Kidney (tissue), 14 donors: Measurements from ENCODE around the gene SPTAN1. TPM values are rescaled to one million over a fixed set of nuclear protein-coding genes. Genes with fewer than 3 reads are reported as not detected.

ENCODE experiments used
- DNase-seq, 5 donors: peaks; one replicate each; pipeline ENCODE4 v3.0.0-alpha.2; 2013 to 2020
- FAIRE-seq: peaks from 2 replicates; lab custom pipeline; 2012; peaks lifted over from hg19 to GRCh38; lab: Jason Lieb, UNC
- H3K27ac ChIP-seq, 2 donors: one replicate each; pipeline ENCODE4 v1.7.0; 2013; ENCODE audit warnings: low read depth in 2 of 2, low read length in 2 of 2, inconsistent platforms in 1 of 2
- H3K27me3 ChIP-seq: one replicate; pipeline ENCODE4 v1.7.1; 2013; ENCODE audit warnings: low read length, inconsistent platforms; ENCODE audit not compliant: control insufficient read depth, insufficient read depth
- H3K36me3 ChIP-seq, 3 donors: one replicate each; pipeline versions ENCODE4 v1.7.0 to v1.7.1; 2013; ENCODE audit warnings: low read length in 3 of 3, control low read depth in 1 of 3, inconsistent platforms in 1 of 3; ENCODE audit not compliant: insufficient read depth in 3 of 3, control insufficient read depth in 2 of 3
- H3K4me1 ChIP-seq, 3 donors: one replicate each; pipeline versions ENCODE4 v1.7.0 to v1.7.1; 2013; ENCODE audit warnings: low read length in 3 of 3, inconsistent platforms in 1 of 3, low read depth in 1 of 3; ENCODE audit not compliant: control insufficient read depth in 2 of 3, insufficient read depth in 2 of 3
- H3K4me3 ChIP-seq, 3 donors: one replicate each; pipeline versions ENCODE4 v1.7.0 to v1.8.1; 2013; ENCODE audit warnings: low read length in 3 of 3, control low read depth in 1 of 3, inconsistent platforms in 1 of 3
- H3K9ac ChIP-seq, 3 donors: one replicate each; pipeline versions ENCODE4 v1.7.0 to v1.7.1; 2013; ENCODE audit warnings: low read length in 3 of 3, control low read depth in 1 of 3, inconsistent platforms in 1 of 3
- H3K9me3 ChIP-seq, 3 donors: one replicate each; pipeline versions ENCODE4 v1.7.0 to v1.7.1; 2013; ENCODE audit warnings: low read length in 3 of 3, control low read depth in 1 of 3, inconsistent platforms in 1 of 3; ENCODE audit not compliant: control insufficient read depth in 2 of 3, insufficient read depth in 1 of 3
- CTCF ChIP-seq: IDR thresholded peaks from 3 replicates; pipeline ENCODE4 v1.5.1; 2012; ENCODE audit warnings: mild to moderate bottlenecking, moderate library complexity, borderline replicate concordance; ENCODE audit not compliant: insufficient read depth; ENCODE audit errors: extremely low read depth
- intact Hi-C: fragments of 100-400 bp; cut with DNase I; formaldehyde crosslinking; loops from one replicate; pipeline ENCODE4 v1.11.1; 2022
- polyA plus RNA-seq: library from polyadenylated mRNA; stranded (reverse); fragments of 350-450 nt; fragmentation: Illumina TruSeq; extraction: RNeasy Lipid Tissue Mini Kit (QIAGEN cat#74804); gene quantifications from one replicate; pipeline ENCODE4 v1.2.3, GENCODE V29; 2014; ENCODE audit warnings: low read depth, low replicate concordance; ENCODE audit not compliant: insufficient read depth
- total RNA-seq: library from RNA; stranded (reverse); fragmentation: NEBNext Ultra II Directional; extraction: Animal tissue kit (Norgen Biotek cat#: 25700); gene quantifications from one replicate; pipeline ENCODE4 v1.2.1, GENCODE V29; 2021
- donor health status: control.
- donor health status: control.
- donor health status: control.
- donor health status: control.
- donor health status: control.
- donor health status: DM: yes; HTN: yes; CAD: no.
- donor health status: Normal renal cell carcinoma (clear cell type).

Gene SPTAN1
- total and polyA plus RNA-seq, 2 donors from 2014 or later = 210 to 354 TPM

GRCh38 chr9:128556276-128556675, 3.9 kb downstream of the SPTAN1 start:
- DNase-seq = no peak
- Histone ChIP-seq H3K9me3 (no peaks in the 10 kb centered on the region), H3K27me3 (no peaks in the 10 kb centered on the region), H3K4me1 (peaks cover 9 to 42% (median 31%) of the 10 kb centered on the region in 3 donors), H3K4me3 (no peak overlapping the region), H3K9ac (no peak overlapping the region), H3K27ac (no peak overlapping the region), H3K36me3 (no peaks in the 10 kb centered on the region)
- FAIRE-seq = no peak
- no peak for TF ChIP-seq CTCF
- intact Hi-C loops = no loop called here

GRCh38 chr9:128556926-128557634, 4.7 kb downstream of the SPTAN1 start:
- intact Hi-C loops = no loop called here
- H3K4me3 ChIP-seq = no peak overlapping the region
- H3K9me3 ChIP-seq = no peaks in the 10 kb centered on the region
- H3K27me3 ChIP-seq = no peaks in the 10 kb centered on the region
- no peak overlapping the region for H3K9ac ChIP-seq
- H3K36me3 ChIP-seq = no peaks in the 10 kb centered on the region
- DNase-seq (no peak), FAIRE-seq (no peak)
- TF ChIP-seq CTCF = no peak
- peak overlapping the region in 1 of 2 donors; percentile 60 for H3K27ac ChIP-seq
- H3K4me1 ChIP-seq = peaks cover 7 to 39% (median 29%) of the 10 kb centered on the region in 3 donors

- peak; percentile 56 to 93 (median 62) for DNase-seq
- intact Hi-C loops = no loop called here
- no peaks in the 10 kb centered on the region for H3K9me3 ChIP-seq
- H3K36me3 ChIP-seq = peaks cover 0 to 2% (median 0%) of the 10 kb centered on the region in 3 donors
- no peak for FAIRE-seq
- H3K4me3 ChIP-seq = peak overlapping the region in 2 of 3 donors; percentile 3 to 33
- no peak for TF ChIP-seq CTCF
- H3K27me3 ChIP-seq = no peaks in the 10 kb centered on the region
- peaks cover 7 to 39% (median 29%) of the 10 kb centered on the region in 3 donors for H3K4me1 ChIP-seq
- H3K9ac ChIP-seq = peak overlapping the region in 1 of 3 donors; percentile 44
- H3K27ac ChIP-seq = peak overlapping the region; percentile 87 to 95
Observed at GRCh38 chr9:128558431-128559310, 6.3 kb downstream of the SPTAN1 start.
